Psoas muscle (tissue), 8 donors: ENCODE data around the gene SH3RF1. TPM values are rescaled to one million over a fixed set of nuclear protein-coding genes. Genes with fewer than 3 reads are reported as not detected.
A peak's percentile ranks its signal among the peaks of the same experiment; 100 is the strongest.
"Not testable (repeated sequence)": the region's sequence is repeated elsewhere in the genome, so short reads cannot be mapped to it uniquely, and the experiment has no call there.

Source experiments
- ATAC-seq, 4 donors: fragments of 200-7000 bp; cut with Tn5 transposase; one replicate each; pipeline ENCODE4 v1.9.1; 2020; ENCODE audit warnings: moderate library complexity in 3 of 4, mild to moderate bottlenecking in 2 of 4
- DNase-seq, 2 donors: peaks; one replicate each; pipeline ENCODE4 v3.0.0-alpha.2; 2020
- H3K27ac ChIP-seq: fragments of 200-600 bp; one replicate; pipeline ENCODE4 v1.8.0; 2022
- H3K27me3 ChIP-seq, 3 donors: fragments of 200-600 bp in 1 of 3; one replicate each; pipeline versions ENCODE4 v1.6.1 to v1.8.0; 2013 to 2022; ENCODE audit warnings: low read length in 2 of 3, mild to moderate bottlenecking in 2 of 3, moderate library complexity in 1 of 3; ENCODE audit not compliant: insufficient read depth in 3 of 3
- H3K36me3 ChIP-seq, 2 donors: fragments of 200-600 bp in 1 of 2; one replicate each; pipeline versions ENCODE4 v1.6.1 to v1.8.0; 2013 to 2022; ENCODE audit warnings: low read depth in 1 of 2, mild to moderate bottlenecking in 1 of 2, moderate library complexity in 1 of 2; ENCODE audit not compliant: insufficient read depth in 1 of 2
- H3K4me1 ChIP-seq: fragments of 200-600 bp; one replicate; pipeline ENCODE4 v1.8.0; 2022
- H3K4me3 ChIP-seq: fragments of 200-600 bp; one replicate; pipeline ENCODE4 v1.8.0; 2022; ENCODE audit warnings: mild to moderate bottlenecking
- H3K9me3 ChIP-seq: fragments of 200-600 bp; one replicate; pipeline ENCODE4 v1.8.0; 2022
- CTCF ChIP-seq: fragments of 200-600 bp; IDR thresholded peaks from one replicate; pipeline ENCODE4 v1.8.0; 2022; ENCODE audit warnings: antibody characterized with exemption
- WGBS, 3 donors: extraction: QIAGEN DNeasy Blood & Tissue Kit; methylation state at CpG; one replicate each; pipeline versions ENCODE4 v1.1.6 to v1.1.7; 2013; 5-methylcytosine and 5-hydroxymethylcytosine counted together
- intact Hi-C, 2 donors: fragments of 100-400 bp; cut with DNase I; formaldehyde crosslinking; loops; one replicate each; pipeline versions ENCODE4 v1.11.0 to v1.14.2; 2022
- polyA plus RNA-seq, 3 donors: library from polyadenylated mRNA; stranded (reverse); fragments of 200-250 nt; gene quantifications; one replicate each; pipeline ENCODE4 v1.2.3, GENCODE V29; 2013
- total RNA-seq, 4 donors: library from RNA; stranded (reverse); fragmentation: NEBNext Ultra II Directional in 2 of 4; extraction: Animal tissue kit (Norgen Biotek cat#: 25700) in 2 of 4; gene quantifications; one replicate each; pipeline versions ENCODE4 v1.2.1 to v1.2.4, GENCODE V29; 2021 to 2023
- donor health status: healthy with polysubstance abuse.
- donor health status: DM: no; HTN: no; CAD: no; lungs with moderate emphysema.
- donor health status: Bipolar disorder and iron deficiency.
- donor health status: healthy.
- donor health status: DM: yes; HTN: yes; CAD: no.
- donor health status: DM: no; HTN: no; CAD: no.
- donor health status: DM: no; HTN: no; CAD: no.
- donor health status: DM: yes; HTN: yes; CAD: no.

Gene SH3RF1
- total and polyA plus RNA-seq, 7 donors = 4.8 to 35.9 (median 19.2) TPM

GRCh38 chr4:169183581-169183980 is 87.2 kb downstream of the SH3RF1 start:
- WGBS, 3 donors = 54 to 83% (median 63%) methylated on average over 2 of the region's 2 CpGs
- DNase-seq = no peak
- Histone ChIP-seq H3K4me3 (no peak overlapping the region), H3K9me3 (no peaks in the 10 kb centered on the region), H3K36me3 (no peaks in the 10 kb centered on the region), H3K27ac (no peak overlapping the region), H3K4me1 (peaks cover 4% of the 10 kb centered on the region), H3K27me3 (no peaks in the 10 kb centered on the region)
- no peak for TF ChIP-seq CTCF
- intact Hi-C loops = no loop called here
- no peak for ATAC-seq

GRCh38 chr4:169179609-169180521 is 90.9 kb downstream of the SH3RF1 start:
- Histone ChIP-seq H3K4me1 (peaks cover 4% of the 10 kb centered on the region), H3K4me3 (no peak overlapping the region), H3K36me3 (no peaks in the 10 kb centered on the region), H3K9me3 (no peaks in the 10 kb centered on the region), H3K27ac (no peak overlapping the region), H3K27me3 (no peaks in the 10 kb centered on the region)
- 50 to 65% (median 55%) methylated on average over 13 of the region's 13 CpGs for WGBS, 3 donors
- DNase-seq (no peak), ATAC-seq (peak in 1 of 4 donors; percentile 15)
- intact Hi-C loops = no loop called here
- no peak for TF ChIP-seq CTCF

DNA sequence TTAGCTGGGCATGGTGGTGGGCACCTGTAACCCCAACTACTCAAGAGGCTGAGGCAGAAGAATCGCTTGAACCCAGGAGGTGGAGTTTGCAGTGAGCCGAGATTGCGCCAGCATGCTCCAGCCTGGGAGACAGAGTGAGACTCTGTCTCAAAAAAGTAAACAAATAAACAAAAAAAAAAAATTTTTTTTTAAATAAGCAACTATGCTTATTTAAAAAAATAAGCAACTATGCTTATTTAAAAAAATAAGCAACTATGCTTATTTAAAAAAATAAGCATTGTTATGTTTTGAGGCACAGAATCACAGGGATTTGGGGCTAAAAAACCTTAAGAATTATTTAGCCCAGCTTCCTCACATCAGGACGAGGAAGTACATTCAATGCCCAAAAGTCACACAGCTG is 92.7 kb downstream of the SH3RF1 start:
- H3K4me3 ChIP-seq, H3K27me3 ChIP-seq, H3K4me1 ChIP-seq, intact Hi-C loops, H3K9me3 ChIP-seq, H3K36me3 ChIP-seq, DNase-seq, ATAC-seq, H3K27ac ChIP-seq: not testable (repeated sequence)
- WGBS, 3 donors = 88 to 96% (median 91%) methylated on average over 4 of the region's 4 CpGs

DNA sequence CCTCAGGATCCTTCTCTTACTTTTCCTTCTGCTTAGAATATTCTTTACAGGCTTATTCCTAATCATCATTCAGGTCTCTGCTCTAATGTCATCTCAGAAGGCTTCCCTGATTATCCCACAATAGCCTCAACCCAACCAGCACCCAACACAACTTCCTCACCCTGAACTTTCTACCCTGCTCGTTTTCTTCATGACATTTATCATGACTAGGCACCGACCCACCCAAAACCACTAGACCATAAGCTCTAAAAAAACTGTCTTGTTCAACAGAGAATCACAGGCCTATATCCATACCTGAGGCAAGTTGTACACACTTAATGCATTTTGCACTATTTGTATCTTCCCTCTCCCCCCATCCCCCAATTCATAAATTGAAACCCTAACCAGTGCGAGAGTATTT is 95.3 kb downstream of the SH3RF1 start:
- intact Hi-C loops = no loop called here
- TF ChIP-seq CTCF = no peak
- Histone ChIP-seq H3K4me3 (no peak overlapping the region), H3K36me3 (no peaks in the 10 kb centered on the region), H3K4me1 (peaks cover 17% of the 10 kb centered on the region), H3K27ac (no peak overlapping the region), H3K27me3 (no peaks in the 10 kb centered on the region), H3K9me3 (no peaks in the 10 kb centered on the region)
- 84 to 92% (median 87%) methylated on average over 3 of the region's 3 CpGs for WGBS, 3 donors
- no peak for ATAC-seq
- no peak for DNase-seq

GRCh38 chr4:169175035-169175434 is 95.7 kb downstream of the SH3RF1 start:
- intact Hi-C loops = no loop called here
- no peak overlapping the region for H3K27ac ChIP-seq
- DNase-seq (no peak), ATAC-seq (no peak)
- H3K36me3 ChIP-seq = no peaks in the 10 kb centered on the region
- H3K4me3 ChIP-seq = no peak overlapping the region
- 82 to 93% (median 87%) methylated on average over 4 of the region's 4 CpGs for WGBS, 3 donors
- TF ChIP-seq CTCF = no peak
- no peaks in the 10 kb centered on the region for H3K9me3 ChIP-seq
- peaks cover 17% of the 10 kb centered on the region for H3K4me1 ChIP-seq
- no peaks in the 10 kb centered on the region for H3K27me3 ChIP-seq
